Activated CD4-positive, alpha-beta T cell treated with anti-CD3 and anti-CD28 coated beads, Interleukin-2, amount 10 ng/mL, durations not matched to agents 24 days and 14 days (primary cell): Measurements from ENCODE around the gene SECTM1. TPM values are rescaled to one million over a fixed set of nuclear protein-coding genes. Genes with fewer than 3 reads are reported as not detected.

ENCODE experiments used
- DNase-seq: peaks from one replicate; pipeline ENCODE4 v3.0.0; 2022
- H3K27ac Mint-ChIP-seq: one replicate; pipeline ENCODE4 v1.8.0; 2022; ENCODE audit warnings: mild to moderate bottlenecking, mixed read lengths
- H3K27me3 Mint-ChIP-seq: one replicate; pipeline ENCODE4 v1.8.0; 2022; ENCODE audit warnings: mixed read lengths
- H3K36me3 Mint-ChIP-seq: one replicate; pipeline ENCODE4 v1.8.0; 2022; ENCODE audit warnings: low read depth, mild to moderate bottlenecking, mixed read lengths
- H3K4me1 Mint-ChIP-seq: one replicate; pipeline ENCODE4 v1.8.0; 2021; ENCODE audit warnings: mixed read lengths
- H3K4me3 Mint-ChIP-seq: one replicate; pipeline ENCODE4 v1.8.0; 2022; ENCODE audit warnings: mild to moderate bottlenecking, moderate library complexity, mixed read lengths
- H3K9me3 Mint-ChIP-seq: one replicate; pipeline ENCODE4 v1.8.0; 2021; ENCODE audit warnings: mixed read lengths
- intact Hi-C: fragments of 100-400 bp; cut with micrococcal nuclease; formaldehyde crosslinking; loops from one replicate; pipeline ENCODE4 v1.15.1; 2023
- total RNA-seq: library from RNA; stranded (reverse); gene quantifications from 2 replicates; pipeline ENCODE4 v1.2.3, GENCODE V29; 2022

The SECTM1 gene
- total RNA-seq, 1 donor from 2014 or later, result 4.6 TPM

GRCh38 chr17:82302568-82302963 lies 31.0 kb downstream of the SECTM1 start:
- H3K27me3 Mint-ChIP-seq, result no peaks in the 10 kb centered on the region
- peaks cover 1% of the 10 kb centered on the region for H3K36me3 Mint-ChIP-seq
- no peak for DNase-seq
- intact Hi-C loops, result no loop called here
- peaks cover 59% of the 10 kb centered on the region for H3K4me1 Mint-ChIP-seq
- H3K4me3 Mint-ChIP-seq, result peak overlapping the region; percentile 92
- peak overlapping the region; percentile 100 for H3K27ac Mint-ChIP-seq
- no peaks in the 10 kb centered on the region for H3K9me3 Mint-ChIP-seq

- peaks cover 64% of the 10 kb centered on the region for H3K4me1 Mint-ChIP-seq
- peak overlapping the region; percentile 92 for H3K4me3 Mint-ChIP-seq
- H3K9me3 Mint-ChIP-seq, result no peaks in the 10 kb centered on the region
- intact Hi-C loops, result no loop called here
- peak; percentile 89 for DNase-seq
- peaks cover 2% of the 10 kb centered on the region for H3K27me3 Mint-ChIP-seq
- H3K36me3 Mint-ChIP-seq, result peaks cover 1% of the 10 kb centered on the region
- peak overlapping the region; percentile 100 for H3K27ac Mint-ChIP-seq
These were observed 31.5 kb downstream of the SECTM1 start for GRCh38 chr17:82301916-82302567.

GRCh38 chr17:82301300-82301915 lies 32.2 kb downstream of the SECTM1 start:
- intact Hi-C loops, result no loop called here
- no peak for DNase-seq
- peak overlapping the region; percentile 92 for H3K4me3 Mint-ChIP-seq

DNA sequence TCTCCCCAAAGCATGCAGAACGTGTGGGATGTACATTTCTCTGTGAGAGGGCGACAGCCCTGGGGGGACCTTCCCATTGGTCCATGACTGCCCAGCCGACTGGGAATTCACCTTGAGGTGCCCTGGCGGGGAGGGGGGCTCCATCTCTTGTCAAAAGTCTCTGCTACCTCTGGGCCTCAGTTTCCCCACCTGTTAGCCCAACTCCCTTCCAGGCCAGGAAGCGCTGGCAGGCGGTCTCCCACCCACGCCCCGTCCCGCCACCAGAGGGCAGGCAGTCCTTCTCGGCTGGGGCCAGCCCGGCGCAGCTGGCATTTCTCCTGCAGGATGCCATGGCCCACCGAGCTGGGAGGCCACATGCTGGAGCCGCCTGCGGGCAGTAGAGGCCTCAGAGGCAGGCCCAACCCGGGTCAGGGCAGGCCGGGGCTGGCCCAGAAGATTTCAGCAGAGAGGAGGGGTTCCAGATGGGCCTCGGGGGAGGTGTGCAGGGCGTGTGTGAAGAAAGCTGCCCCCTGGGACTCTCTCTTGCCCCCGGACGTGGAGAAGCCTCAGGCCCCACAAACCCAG lies 32.8 kb downstream of the SECTM1 start:
- H3K4me3 Mint-ChIP-seq, result peak overlapping the region; percentile 92
- H3K36me3 Mint-ChIP-seq, result no peaks in the 10 kb centered on the region
- H3K27me3 Mint-ChIP-seq, result peaks cover 2% of the 10 kb centered on the region
- DNase-seq, result peak; percentile 89
- intact Hi-C loops, result no loop called here
- H3K27ac Mint-ChIP-seq, result peak overlapping the region; percentile 100
- H3K9me3 Mint-ChIP-seq, result no peaks in the 10 kb centered on the region
- H3K4me1 Mint-ChIP-seq, result peaks cover 64% of the 10 kb centered on the region

More at GRCh38 chr17:82301300-82301915, 32.2 kb downstream of the SECTM1 start:
- no peaks in the 10 kb centered on the region for H3K36me3 Mint-ChIP-seq
- peak overlapping the region; percentile 100 for H3K27ac Mint-ChIP-seq
- peaks cover 2% of the 10 kb centered on the region for H3K27me3 Mint-ChIP-seq
- peaks cover 64% of the 10 kb centered on the region for H3K4me1 Mint-ChIP-seq
- no peaks in the 10 kb centered on the region for H3K9me3 Mint-ChIP-seq

- no peaks in the 10 kb centered on the region for H3K36me3 Mint-ChIP-seq
- peaks cover 2% of the 10 kb centered on the region for H3K27me3 Mint-ChIP-seq
- H3K4me1 Mint-ChIP-seq, result peaks cover 64% of the 10 kb centered on the region
- H3K9me3 Mint-ChIP-seq, result no peaks in the 10 kb centered on the region
- H3K27ac Mint-ChIP-seq, result peak overlapping the region; percentile 100
- intact Hi-C loops, result no loop called here
- H3K4me3 Mint-ChIP-seq, result peak overlapping the region; percentile 92
- DNase-seq, result no peak
These were observed 33.3 kb downstream of the SECTM1 start for GRCh38 chr17:82300228-82300627.

DNA sequence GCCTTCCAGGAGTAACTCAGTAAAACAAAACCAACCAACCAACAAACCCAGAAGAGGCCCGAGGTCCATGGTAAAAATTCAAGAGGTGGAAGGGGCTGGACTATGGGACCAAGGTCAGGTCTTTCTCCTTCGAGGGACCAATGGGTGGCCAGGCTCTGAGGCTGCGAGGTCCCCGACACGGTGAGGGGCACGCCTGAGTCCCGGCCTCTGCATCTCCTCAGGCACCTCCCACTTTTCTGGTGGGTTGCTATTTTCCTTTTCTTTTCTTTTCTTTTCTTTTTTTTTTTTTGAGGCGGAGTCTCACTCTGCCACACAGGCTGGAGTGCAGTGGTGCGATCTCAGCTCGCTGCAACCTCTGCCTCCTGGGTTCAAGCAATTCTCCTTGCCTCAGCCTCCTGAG lies 34.1 kb downstream of the SECTM1 start:
- peak overlapping the region; percentile 100 for H3K27ac Mint-ChIP-seq
- H3K36me3 Mint-ChIP-seq, result peaks cover 4% of the 10 kb centered on the region
- peak; percentile 87 for DNase-seq
- no peaks in the 10 kb centered on the region for H3K9me3 Mint-ChIP-seq
- peak overlapping the region; percentile 92 for H3K4me3 Mint-ChIP-seq
- peaks cover 2% of the 10 kb centered on the region for H3K27me3 Mint-ChIP-seq
- intact Hi-C loops, result no loop called here
- peaks cover 67% of the 10 kb centered on the region for H3K4me1 Mint-ChIP-seq

GRCh38 chr17:82298538-82299421 lies 34.8 kb downstream of the SECTM1 start:
- peaks cover 71% of the 10 kb centered on the region for H3K4me1 Mint-ChIP-seq
- H3K27me3 Mint-ChIP-seq, result peaks cover 2% of the 10 kb centered on the region
- peak overlapping the region; percentile 100 for H3K27ac Mint-ChIP-seq
- peak; percentile 74 for DNase-seq
- peaks cover 5% of the 10 kb centered on the region for H3K36me3 Mint-ChIP-seq
- H3K4me3 Mint-ChIP-seq, result peak overlapping the region; percentile 92
- no peaks in the 10 kb centered on the region for H3K9me3 Mint-ChIP-seq
- intact Hi-C loops, result loop anchor here (1.0 kb wide), 1 partner anchor 23 kb away; no protein-coding TSS in a partner anchor

GRCh38 chr17:82297714-82298537 lies 35.6 kb downstream of the SECTM1 start:
- Mint-ChIP-seq H3K27ac (peak overlapping the region; percentile 100), H3K27me3 (peaks cover 2% of the 10 kb centered on the region), H3K4me1 (peaks cover 69% of the 10 kb centered on the region), H3K9me3 (no peaks in the 10 kb centered on the region), H3K4me3 (peak overlapping the region; percentile 92), H3K36me3 (peaks cover 6% of the 10 kb centered on the region)
- DNase-seq, result peak; percentile 98
- intact Hi-C loops, result loop anchor here (1.0 kb wide), 3 partner anchors 8 to 23 kb away; partner anchors contain the start of gene CD7

DNA sequence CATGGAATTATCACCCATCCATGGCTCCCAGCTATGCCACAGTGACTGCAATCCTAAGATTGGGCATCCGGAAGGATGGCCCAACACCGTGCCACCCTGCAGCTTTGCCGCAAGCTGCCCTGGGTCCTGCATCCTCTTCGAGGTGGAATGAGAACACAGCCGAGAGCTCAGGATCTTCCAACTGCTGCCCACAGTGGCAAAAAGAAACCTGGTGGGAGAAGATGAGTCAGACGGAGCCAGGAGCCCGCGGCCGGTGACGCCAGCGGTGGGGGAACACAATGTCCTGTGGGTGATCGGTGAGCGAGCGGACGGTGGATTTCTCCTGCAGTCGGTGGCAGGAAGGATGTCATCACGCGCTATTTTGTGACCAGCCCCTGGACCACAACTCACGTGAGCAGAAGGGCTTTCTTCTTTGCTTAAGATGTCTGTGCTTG lies 36.3 kb downstream of the SECTM1 start:
- Mint-ChIP-seq H3K4me3 (peak overlapping the region; percentile 92), H3K9me3 (no peaks in the 10 kb centered on the region), H3K27me3 (peaks cover 2% of the 10 kb centered on the region), H3K36me3 (peaks cover 6% of the 10 kb centered on the region), H3K27ac (peak overlapping the region; percentile 100), H3K4me1 (peaks cover 67% of the 10 kb centered on the region)
- intact Hi-C loops, result loop anchor here (1.0 kb wide), 2 partner anchors 9 to 20 kb away; partner anchors contain the start of gene CD7
- peak; percentile 96 for DNase-seq

- intact Hi-C loops, result loop anchor here (1.0 kb wide), 2 partner anchors 10 to 21 kb away; partner anchors contain the start of gene CD7
- no peak for DNase-seq
- peak overlapping the region; percentile 100 for H3K27ac Mint-ChIP-seq
- H3K36me3 Mint-ChIP-seq, result peaks cover 6% of the 10 kb centered on the region
- H3K27me3 Mint-ChIP-seq, result peaks cover 2% of the 10 kb centered on the region
- H3K4me1 Mint-ChIP-seq, result peaks cover 63% of the 10 kb centered on the region
- peak overlapping the region; percentile 92 for H3K4me3 Mint-ChIP-seq
- no peaks in the 10 kb centered on the region for H3K9me3 Mint-ChIP-seq
These were observed 36.9 kb downstream of the SECTM1 start for GRCh38 chr17:82296511-82297279.

DNA sequence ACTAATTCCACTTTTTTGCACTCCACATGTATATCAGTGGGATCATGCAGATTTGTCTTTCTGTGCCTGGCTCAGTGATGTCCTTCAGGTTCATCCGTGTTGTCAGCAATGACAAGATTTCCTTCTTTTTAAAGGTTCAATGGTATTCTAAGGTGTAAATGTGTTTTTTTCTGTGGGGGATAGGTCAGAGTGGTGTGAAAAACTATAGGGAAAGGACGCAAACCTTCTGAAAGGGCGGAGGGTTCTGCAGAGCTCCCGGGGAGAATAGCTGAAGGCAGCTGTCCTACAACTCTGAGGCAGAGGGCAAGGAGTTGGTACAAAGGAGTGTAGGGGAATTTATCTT lies 38.1 kb downstream of the SECTM1 start:
- intact Hi-C loops, result no loop called here
- DNase-seq, result no peak
- H3K4me3 Mint-ChIP-seq, result no peak overlapping the region
- H3K4me1 Mint-ChIP-seq, result peaks cover 56% of the 10 kb centered on the region
- peaks cover 2% of the 10 kb centered on the region for H3K27me3 Mint-ChIP-seq
- no peaks in the 10 kb centered on the region for H3K9me3 Mint-ChIP-seq
- peaks cover 8% of the 10 kb centered on the region for H3K36me3 Mint-ChIP-seq
- peak overlapping the region; percentile 57 for H3K27ac Mint-ChIP-seq

GRCh38 chr17:82294064-82294773 lies 39.3 kb downstream of the SECTM1 start:
- DNase-seq, result no peak
- Mint-ChIP-seq H3K27ac (peak overlapping the region; percentile 70), H3K4me3 (peak overlapping the region; percentile 66), H3K9me3 (no peaks in the 10 kb centered on the region), H3K4me1 (peaks cover 50% of the 10 kb centered on the region), H3K36me3 (peaks cover 8% of the 10 kb centered on the region), H3K27me3 (peaks cover 2% of the 10 kb centered on the region)
- intact Hi-C loops, result no loop called here
